Activated CD4-positive, alpha-beta T cell treated with anti-CD3 and anti-CD28 coated beads, Interleukin-2, amount 50 U/mL, for 16 hours (primary cell): ENCODE data around the gene HACD2.

ENCODE experiments used
- DNase-seq: peaks from one replicate; pipeline ENCODE4 v3.0.0-alpha.2; 2020

The HACD2 gene

GRCh38 chr3:123568875-123569274 lies 16.0 kb downstream of the HACD2 start:
- DNase-seq, result no peak

GRCh38 chr3:123568034-123568433 lies 16.8 kb downstream of the HACD2 start:
- no peak for DNase-seq

- DNase-seq, result no peak
These were observed 20.8 kb downstream of the HACD2 start for GRCh38 chr3:123564056-123564455.

- no peak for DNase-seq
These were observed 22.3 kb downstream of the HACD2 start for GRCh38 chr3:123562547-123562946.

- DNase-seq, result no peak
These were observed 23.7 kb downstream of the HACD2 start for GRCh38 chr3:123561188-123561587.

- DNase-seq, result peak; percentile 48
These were observed 25.6 kb downstream of the HACD2 start for GRCh38 chr3:123559040-123559861.

GRCh38 chr3:123553536-123553935 lies 31.3 kb downstream of the HACD2 start:
- no peak for DNase-seq

GRCh38 chr3:123552768-123553167 lies 32.1 kb downstream of the HACD2 start:
- no peak for DNase-seq

GRCh38 chr3:123552095-123552714 lies 32.6 kb downstream of the HACD2 start:
- peak; percentile 21 for DNase-seq

GRCh38 chr3:123547881-123548519 lies 36.9 kb downstream of the HACD2 start:
- no peak for DNase-seq

GRCh38 chr3:123546133-123546755 lies 38.6 kb downstream of the HACD2 start:
- no peak for DNase-seq

GRCh38 chr3:123543950-123544349 lies 40.9 kb downstream of the HACD2 start:
- DNase-seq, result no peak

- DNase-seq, result no peak
These were observed 44.6 kb downstream of the HACD2 start for GRCh38 chr3:123540285-123540684.

- peak; percentile 50 for DNase-seq
These were observed 48.5 kb downstream of the HACD2 start for GRCh38 chr3:123536153-123536895.

GRCh38 chr3:123535580-123535979 lies 49.3 kb downstream of the HACD2 start:
- no peak for DNase-seq

- DNase-seq, result no peak
These were observed 50.6 kb downstream of the HACD2 start for GRCh38 chr3:123534264-123534663.

GRCh38 chr3:123533554-123534159 lies 51.2 kb downstream of the HACD2 start:
- DNase-seq, result no peak

GRCh38 chr3:123528130-123528529 lies 56.7 kb downstream of the HACD2 start:
- no peak for DNase-seq

GRCh38 chr3:123527046-123527445 lies 57.8 kb downstream of the HACD2 start:
- DNase-seq, result no peak

- no peak for DNase-seq
These were observed 58.4 kb downstream of the HACD2 start for GRCh38 chr3:123526474-123526873.

GRCh38 chr3:123525433-123525832 lies 59.4 kb downstream of the HACD2 start:
- DNase-seq, result peak; percentile 30

- DNase-seq, result no peak
These were observed 59.9 kb downstream of the HACD2 start for GRCh38 chr3:123524981-123525380.
